A673 (cell line): Measurements from ENCODE around the gene ITPR3.

Source experiments
- CTCF ChIP-seq: fragments of 300-800, 200-600 bp; sonication (generic); conservative IDR thresholded peaks from 2 replicates; pipeline ENCODE4 v1.5.1; 2017; ENCODE audit warnings: low read depth, mild to moderate bottlenecking, antibody characterized with exemption, low read length, moderate library complexity, mixed read lengths
- EZH2 ChIP-seq: fragments of 200-600 bp; sonication (generic); IDR thresholded peaks from 2 replicates; pipeline ENCODE4 v1.6.1; 2017; ENCODE audit warnings: borderline replicate concordance, low read depth, mild to moderate bottlenecking, mixed read lengths, antibody characterized with exemption, low read length; ENCODE audit not compliant: poor library complexity, severe bottlenecking

GRCh38 chr6:33619166-33619840 lies 1.8 kb upstream of the ITPR3 start:
- TF ChIP-seq EZH2 (no peak), CTCF (no peak)
